Esophagus (tissue), 2 donors: ENCODE results near the gene SLC25A33. TPM values are rescaled to one million over a fixed set of nuclear protein-coding genes. Genes with fewer than 3 reads are reported as not detected.

ENCODE experiments used
- H3K27ac ChIP-seq, 2 donors: one replicate each; pipeline ENCODE4 v1.5.1; 2013; ENCODE audit warnings: low read depth in 2 of 2, mild to moderate bottlenecking in 2 of 2, inconsistent platforms in 1 of 2, low read length in 1 of 2, moderate library complexity in 1 of 2
- H3K27me3 ChIP-seq, 2 donors: one replicate each; pipeline ENCODE4 v1.6.1; 2013; ENCODE audit warnings: low read length in 2 of 2, control low read depth in 1 of 2, mild to moderate bottlenecking in 1 of 2; ENCODE audit not compliant: insufficient read depth in 2 of 2, control insufficient read depth in 1 of 2
- H3K36me3 ChIP-seq, 2 donors: one replicate each; pipeline ENCODE4 v1.6.1; 2013; ENCODE audit warnings: low read length in 1 of 2; ENCODE audit not compliant: control insufficient read depth in 2 of 2, insufficient read depth in 2 of 2
- H3K4me1 ChIP-seq, 2 donors: one replicate each; pipeline ENCODE4 v1.6.1; 2013; ENCODE audit warnings: low read length in 1 of 2; ENCODE audit not compliant: control insufficient read depth in 2 of 2, insufficient read depth in 2 of 2
- H3K4me3 ChIP-seq, 2 donors: one replicate each; pipeline ENCODE4 v1.5.1; 2013; ENCODE audit warnings: low read length in 2 of 2, mild to moderate bottlenecking in 2 of 2, low read depth in 1 of 2, moderate library complexity in 1 of 2
- H3K9me3 ChIP-seq, 2 donors: one replicate each; pipeline ENCODE4 v1.6.1; 2013; ENCODE audit warnings: mild to moderate bottlenecking in 2 of 2, low read depth in 1 of 2, low read length in 1 of 2, moderate library complexity in 1 of 2; ENCODE audit not compliant: control insufficient read depth in 2 of 2, insufficient read depth in 1 of 2
- WGBS, 2 donors: extraction: QIAGEN DNeasy Blood & Tissue Kit; methylation state at CpG; one replicate each; pipeline ENCODE4 v1.1.7; 2013; 5-methylcytosine and 5-hydroxymethylcytosine counted together
- polyA plus RNA-seq, 2 donors: library from polyadenylated mRNA; stranded (reverse); fragments of 200-250 nt; gene quantifications; one replicate each; pipeline ENCODE4 v1.2.3, GENCODE V29; 2013
- donor health status: healthy with polysubstance abuse.
- donor health status: Bipolar disorder and iron deficiency.

Gene SLC25A33
- 1 to 10 TPM; 1.9 to 2.6 TPM for polyA plus RNA-seq

DNA sequence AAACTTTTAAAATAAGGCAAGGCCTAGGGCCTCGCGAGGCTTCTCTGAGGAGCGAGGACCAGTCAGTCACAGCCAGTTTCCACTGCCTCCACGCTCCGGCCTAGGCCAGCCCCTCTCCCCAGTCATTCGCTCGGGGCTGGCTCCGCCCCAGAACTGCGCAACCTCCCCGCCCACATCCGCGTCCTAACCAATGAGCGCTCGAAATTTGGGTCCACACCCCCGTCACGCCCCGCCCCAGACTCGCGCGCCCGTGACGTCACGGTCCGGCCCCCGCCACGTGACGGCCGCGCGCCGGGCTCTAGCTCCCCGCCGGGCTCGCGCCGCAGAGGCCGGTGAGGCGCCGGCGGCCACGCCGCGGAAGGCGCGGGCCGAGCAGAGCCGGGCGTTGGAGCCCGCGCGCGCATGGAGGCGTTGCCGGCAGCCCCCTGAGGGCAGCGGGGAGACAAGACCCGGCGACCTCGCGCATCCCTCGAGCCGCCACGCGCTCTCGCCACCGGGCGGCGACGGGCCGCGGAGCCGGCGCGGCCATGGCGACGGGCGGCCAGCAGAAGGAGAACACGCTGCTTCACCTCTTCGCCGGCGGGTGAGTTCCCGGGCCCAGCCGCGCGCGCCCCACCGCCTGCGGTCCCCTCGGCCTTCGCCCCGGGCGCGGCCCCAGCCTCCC, at the start of gene SLC25A33:
SLC25A33 (plus strand) TSS at position 301 of the 664 bp plus-strand sequence; CDS start at position 528, 227 bp downstream.
- no peaks in the 10 kb centered on the region for H3K36me3 ChIP-seq
- no peaks in the 10 kb centered on the region for H3K27me3 ChIP-seq
- H3K27ac ChIP-seq: peak within 1 kb of the TSS; percentile 84 to 92
- peak within 1 kb of the TSS; percentile 67 to 84 for H3K4me3 ChIP-seq
- no peaks in the 10 kb centered on the region for H3K9me3 ChIP-seq
- peaks cover 0 to 8% of the 10 kb centered on the region in 2 donors for H3K4me1 ChIP-seq
- WGBS, 2 donors: 0 to 1% methylated on average over 92 of the region's 92 CpGs

DNA sequence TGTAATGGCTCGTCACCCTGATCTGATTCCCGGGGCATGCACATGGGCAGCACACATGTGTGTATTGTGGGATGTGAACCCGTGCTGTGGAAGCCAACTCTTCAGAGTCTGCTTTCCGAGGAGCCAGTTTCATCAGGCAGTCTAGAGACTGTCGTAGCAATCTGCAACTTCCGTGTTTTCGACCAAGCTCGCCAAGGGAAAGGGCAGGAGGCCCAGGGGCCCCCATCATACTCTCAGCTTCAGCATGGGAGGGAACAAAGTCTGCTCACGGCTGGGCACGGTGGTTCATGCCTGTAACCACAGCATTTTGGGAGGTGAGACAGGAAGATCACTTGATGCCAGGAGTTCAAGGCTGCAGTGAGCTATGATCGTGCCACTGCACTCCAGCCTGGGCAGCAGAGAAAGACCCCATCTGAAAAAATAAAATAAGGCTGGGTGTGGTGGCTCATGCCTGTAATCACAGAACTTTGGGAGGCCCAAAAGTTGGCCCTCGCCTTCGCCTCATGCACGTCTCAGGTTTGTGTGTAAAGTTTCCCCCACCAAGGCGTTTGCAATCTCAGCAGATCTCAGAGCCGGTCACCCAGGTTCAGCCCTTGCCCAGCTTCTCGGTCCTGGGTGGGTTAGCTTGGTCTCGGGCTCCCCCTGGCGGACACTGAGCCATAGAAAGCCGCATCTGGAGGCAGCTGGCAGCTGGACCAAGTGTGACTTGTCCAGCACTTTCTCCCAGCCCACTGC, 48.5 kb upstream of the SLC25A33 start:
- no peak overlapping the region for H3K4me3 ChIP-seq

DNA sequence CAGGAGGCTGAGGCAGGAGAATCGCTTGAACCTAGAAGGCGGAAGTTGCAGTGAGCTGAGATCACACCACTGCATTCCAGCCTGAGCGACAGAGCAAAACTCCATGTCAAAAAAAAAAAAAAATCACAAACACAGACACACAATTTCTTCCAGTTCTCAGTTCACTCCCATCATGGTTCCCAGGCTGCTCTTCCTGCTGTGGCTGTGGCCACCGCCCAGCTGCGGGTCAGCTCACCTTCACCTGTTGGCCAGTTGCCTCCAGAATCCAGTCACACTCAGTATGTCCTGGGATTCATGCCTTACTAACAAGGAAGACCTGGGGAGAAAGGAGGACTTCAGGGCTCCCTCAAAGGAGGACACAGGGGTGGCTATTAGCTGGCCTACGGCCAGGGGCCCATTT, 45.9 kb upstream of the SLC25A33 start:
- Histone ChIP-seq H3K36me3 (no peaks in the 10 kb centered on the region), H3K4me1 (peaks cover 0 to 2% of the 10 kb centered on the region in 2 donors)
- 94 to 96% methylated on average over 6 of the region's 6 CpGs for WGBS, 2 donors

More for the DNA sequence above, 48.5 kb upstream of the SLC25A33 start:
- H3K36me3 ChIP-seq: no peaks in the 10 kb centered on the region
- H3K27ac ChIP-seq: no peak overlapping the region
- 40 to 42% methylated on average over 20 of the region's 20 CpGs for WGBS, 2 donors
- H3K4me1 ChIP-seq: peaks cover 0 to 2% of the 10 kb centered on the region in 2 donors
- H3K27me3 ChIP-seq: no peaks in the 10 kb centered on the region
- no peaks in the 10 kb centered on the region for H3K9me3 ChIP-seq

DNA sequence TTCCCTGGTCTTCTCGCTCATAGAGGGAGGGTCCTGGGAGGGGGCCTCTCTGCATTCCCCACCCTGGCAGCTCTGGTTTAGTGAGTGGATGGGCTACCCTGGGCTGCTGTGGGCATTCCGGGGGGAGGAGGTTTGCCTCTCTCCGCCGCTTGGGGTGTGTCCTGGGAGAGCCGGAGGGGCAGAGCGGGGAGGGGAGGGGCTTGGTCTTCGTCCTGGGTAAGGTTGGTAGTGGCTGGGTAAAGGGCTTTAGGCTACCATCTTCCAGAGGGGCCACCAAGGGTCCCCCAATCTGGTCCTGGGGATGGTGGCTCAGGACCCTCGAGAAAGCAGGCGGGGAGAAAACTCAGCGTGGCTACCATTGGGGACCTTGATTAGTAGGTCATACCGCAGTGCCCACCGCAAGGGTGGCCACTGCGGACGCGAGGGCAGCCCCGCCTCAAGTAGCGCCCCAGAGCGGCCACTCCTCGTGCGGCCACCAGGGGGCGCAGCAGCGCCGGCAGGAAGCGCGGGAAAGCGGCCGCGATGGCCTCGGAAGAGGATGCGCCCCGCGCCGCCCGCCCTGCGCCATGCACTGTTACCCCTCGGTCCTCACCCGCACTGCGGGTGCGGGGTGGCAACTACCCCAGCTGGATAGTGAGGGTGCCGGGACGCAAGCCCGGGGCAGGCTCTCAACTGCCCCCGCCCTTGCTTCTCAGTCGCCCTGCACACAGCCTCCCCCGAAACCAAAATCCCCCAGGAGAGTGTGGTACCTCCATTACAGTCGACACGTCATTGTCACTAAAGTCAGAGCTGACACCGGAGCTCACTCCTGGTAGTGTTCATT, 44.1 kb upstream of the SLC25A33 start:
- Histone ChIP-seq H3K27ac (no peak overlapping the region), H3K9me3 (no peaks in the 10 kb centered on the region), H3K27me3 (no peaks in the 10 kb centered on the region), H3K4me3 (peak overlapping the region in 1 of 2 donors; percentile 20), H3K36me3 (no peaks in the 10 kb centered on the region), H3K4me1 (peaks cover 0 to 2% of the 10 kb centered on the region in 2 donors)
- WGBS, 2 donors: 9 to 10% methylated on average over 44 to 48 of the region's 48 CpGs

More for the DNA sequence above, 45.9 kb upstream of the SLC25A33 start:
- Histone ChIP-seq H3K9me3 (no peaks in the 10 kb centered on the region), H3K27me3 (no peaks in the 10 kb centered on the region), H3K4me3 (no peak overlapping the region), H3K27ac (no peak overlapping the region)

- Histone ChIP-seq H3K36me3 (no peaks in the 10 kb centered on the region), H3K9me3 (no peaks in the 10 kb centered on the region), H3K4me3 (no peak overlapping the region)
Observed at GRCh38 chr1:9495854-9496374, 43.4 kb upstream of the SLC25A33 start.

GRCh38 chr1:9500756-9501754, 38.2 kb upstream of the SLC25A33 start:
- Histone ChIP-seq H3K27me3 (no peaks in the 10 kb centered on the region), H3K4me1 (peaks cover 0 to 6% of the 10 kb centered on the region in 2 donors), H3K36me3 (no peaks in the 10 kb centered on the region), H3K27ac (no peak overlapping the region), H3K9me3 (no peaks in the 10 kb centered on the region), H3K4me3 (no peak overlapping the region)
- WGBS, 2 donors: 78 to 87% methylated on average over 17 of the region's 17 CpGs

More at GRCh38 chr1:9495854-9496374, 43.4 kb upstream of the SLC25A33 start:
- WGBS, 2 donors: 87 to 93% methylated on average over 8 of the region's 8 CpGs
- Histone ChIP-seq H3K27me3 (no peaks in the 10 kb centered on the region), H3K4me1 (peaks cover 0 to 2% of the 10 kb centered on the region in 2 donors), H3K27ac (no peak overlapping the region)

- Histone ChIP-seq H3K9me3 (no peaks in the 10 kb centered on the region), H3K4me1 (peaks cover 0 to 6% of the 10 kb centered on the region in 2 donors), H3K27me3 (no peaks in the 10 kb centered on the region), H3K36me3 (no peaks in the 10 kb centered on the region), H3K27ac (peak overlapping the region in 1 of 2 donors; percentile 6), H3K4me3 (no peak overlapping the region)
- 65 to 78% methylated on average over 18 of the region's 18 CpGs for WGBS, 2 donors
Observed at GRCh38 chr1:9503001-9503675, 36.1 kb upstream of the SLC25A33 start.

DNA sequence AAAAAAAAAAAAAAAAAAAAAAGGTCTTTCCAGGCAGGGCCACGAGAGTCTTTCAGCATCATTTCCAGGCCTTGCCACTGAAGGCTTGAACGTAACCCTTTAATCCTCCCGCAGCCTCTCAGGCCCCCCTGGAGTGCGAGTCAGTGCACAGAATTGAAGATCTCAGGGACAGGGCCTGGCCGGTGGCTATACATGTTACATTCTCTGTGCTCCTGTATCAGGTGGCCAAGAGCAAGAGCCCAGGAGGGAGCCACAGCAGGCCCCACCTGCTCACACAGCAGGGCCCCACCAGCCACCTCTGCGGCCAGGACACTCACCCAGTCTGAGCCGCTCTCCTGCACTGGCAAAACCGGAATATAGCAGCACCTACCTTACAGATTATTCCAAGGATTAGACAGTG, 34.1 kb upstream of the SLC25A33 start:
- WGBS, 2 donors: 81 to 82% methylated on average over 8 of the region's 8 CpGs

More for the DNA sequence above, 34.1 kb upstream of the SLC25A33 start:
- H3K9me3 ChIP-seq: no peaks in the 10 kb centered on the region
- no peak overlapping the region for H3K4me3 ChIP-seq
- peaks cover 0 to 6% of the 10 kb centered on the region in 2 donors for H3K4me1 ChIP-seq
- no peak overlapping the region for H3K27ac ChIP-seq
- H3K27me3 ChIP-seq: no peaks in the 10 kb centered on the region
- H3K36me3 ChIP-seq: no peaks in the 10 kb centered on the region
